Karpas-422 (cell line): ENCODE data around the gene RABAC1. TPM values are rescaled to one million over a fixed set of nuclear protein-coding genes. Genes with fewer than 3 reads are reported as not detected.

Experiments
- DNase-seq: peaks from one replicate; pipeline ENCODE4 v3.0.0-alpha.2; 2015
- H2AFZ ChIP-seq: fragments of 200-600 bp; sonication (generic); 2 replicates; pipeline ENCODE4 v1.6.1; 2014; ENCODE audit warnings: antibody characterized with exemption, low read length, mixed read lengths
- H3K27ac ChIP-seq: fragments of 200-600 bp; sonication (generic); 2 replicates; pipeline ENCODE4 v1.5.1; 2014; ENCODE audit warnings: mild to moderate bottlenecking, low read length, moderate library complexity
- H3K27me3 ChIP-seq: fragments of 200-600 bp; sonication (generic); 2 replicates; pipeline ENCODE4 v1.6.1; 2014; ENCODE audit warnings: low read length, mixed read lengths
- H3K36me3 ChIP-seq: fragments of 200-600 bp; sonication (generic); 2 replicates; pipeline ENCODE4 v1.6.1; 2014; ENCODE audit warnings: low read length, mixed read lengths; ENCODE audit not compliant: insufficient read depth
- H3K4me1 ChIP-seq: fragments of 200-600 bp; sonication (generic); 2 replicates; pipeline ENCODE4 v1.6.1; 2014; ENCODE audit warnings: mild to moderate bottlenecking, low read length, mixed read lengths
- H3K4me2 ChIP-seq: fragments of 200-600 bp; sonication (generic); 2 replicates; pipeline ENCODE4 v1.6.1; 2014; ENCODE audit warnings: low read length, low read depth, mild to moderate bottlenecking; ENCODE audit not compliant: poor library complexity, severe bottlenecking
- H3K4me3 ChIP-seq: fragments of 200-600 bp; sonication (generic); 2 replicates; pipeline ENCODE4 v1.5.1; 2014; ENCODE audit warnings: mild to moderate bottlenecking, antibody characterized with exemption, low read length, mixed read lengths
- H3K79me2 ChIP-seq: fragments of 200-600 bp; sonication (generic); 2 replicates; pipeline ENCODE4 v1.6.1; 2014; ENCODE audit warnings: mild to moderate bottlenecking, low read length, mixed read lengths
- H3K9ac ChIP-seq: fragments of 200-600 bp; sonication (generic); 2 replicates; pipeline ENCODE4 v1.6.0; 2014; ENCODE audit warnings: low read length
- H3K9me2 ChIP-seq: fragments of 200-600 bp; sonication (generic), shearing (Covaris generic); replicated peaks from 2 replicates; pipeline ENCODE4 v1.6.0; 2014; ENCODE audit warnings: mild to moderate bottlenecking, low read length, moderate library complexity; ENCODE audit not compliant: insufficient read depth
- H3K9me3 ChIP-seq: fragments of 300-700, 200-600 bp; sonication (generic); 2 replicates; pipeline ENCODE4 v1.6.1; 2014; ENCODE audit warnings: low read length, mixed read lengths
- H4K20me1 ChIP-seq: fragments of 200-600 bp; sonication (generic); 2 replicates; pipeline ENCODE4 v1.6.1; 2014; ENCODE audit warnings: mild to moderate bottlenecking, antibody characterized with exemption, low read length, low read depth; ENCODE audit not compliant: insufficient read depth
- total RNA-seq: library from RNA; depleted of rRNA; stranded (reverse); fragments of >200 nt; shearing (Covaris generic); gene quantifications from 2 replicates; pipeline ENCODE4 v1.2.3, GENCODE V29; 2014; ENCODE audit warnings: low replicate concordance

Gene RABAC1
- total RNA-seq, 1 experiment from 2014 or later, result 270 TPM

GRCh38 chr19:41926028-41926762 lies 32.9 kb downstream of the RABAC1 start:
- Histone ChIP-seq H3K27ac (no peak overlapping the region), H2AFZ (no peak overlapping the region), H3K79me2 (no peaks in the 10 kb centered on the region), H3K36me3 (no peaks in the 10 kb centered on the region), H3K9me2 (no peaks in the 10 kb centered on the region), H3K9ac (no peak overlapping the region), H3K4me3 (no peak overlapping the region), H3K4me1 (peaks cover 34% of the 10 kb centered on the region), H3K9me3 (no peaks in the 10 kb centered on the region), H4K20me1 (no peaks in the 10 kb centered on the region), H3K27me3 (no peaks in the 10 kb centered on the region), H3K4me2 (no peak overlapping the region)
- DNase-seq, result no peak

GRCh38 chr19:41925208-41926003 lies 33.7 kb downstream of the RABAC1 start:
- Histone ChIP-seq H3K9me3 (no peaks in the 10 kb centered on the region), H3K27ac (no peak overlapping the region), H3K4me1 (peaks cover 26% of the 10 kb centered on the region), H3K27me3 (no peaks in the 10 kb centered on the region), H2AFZ (no peak overlapping the region), H3K9me2 (no peaks in the 10 kb centered on the region), H3K4me2 (no peak overlapping the region), H3K4me3 (no peak overlapping the region), H4K20me1 (no peaks in the 10 kb centered on the region), H3K9ac (no peak overlapping the region), H3K79me2 (no peaks in the 10 kb centered on the region), H3K36me3 (no peaks in the 10 kb centered on the region)
- DNase-seq, result no peak

DNA sequence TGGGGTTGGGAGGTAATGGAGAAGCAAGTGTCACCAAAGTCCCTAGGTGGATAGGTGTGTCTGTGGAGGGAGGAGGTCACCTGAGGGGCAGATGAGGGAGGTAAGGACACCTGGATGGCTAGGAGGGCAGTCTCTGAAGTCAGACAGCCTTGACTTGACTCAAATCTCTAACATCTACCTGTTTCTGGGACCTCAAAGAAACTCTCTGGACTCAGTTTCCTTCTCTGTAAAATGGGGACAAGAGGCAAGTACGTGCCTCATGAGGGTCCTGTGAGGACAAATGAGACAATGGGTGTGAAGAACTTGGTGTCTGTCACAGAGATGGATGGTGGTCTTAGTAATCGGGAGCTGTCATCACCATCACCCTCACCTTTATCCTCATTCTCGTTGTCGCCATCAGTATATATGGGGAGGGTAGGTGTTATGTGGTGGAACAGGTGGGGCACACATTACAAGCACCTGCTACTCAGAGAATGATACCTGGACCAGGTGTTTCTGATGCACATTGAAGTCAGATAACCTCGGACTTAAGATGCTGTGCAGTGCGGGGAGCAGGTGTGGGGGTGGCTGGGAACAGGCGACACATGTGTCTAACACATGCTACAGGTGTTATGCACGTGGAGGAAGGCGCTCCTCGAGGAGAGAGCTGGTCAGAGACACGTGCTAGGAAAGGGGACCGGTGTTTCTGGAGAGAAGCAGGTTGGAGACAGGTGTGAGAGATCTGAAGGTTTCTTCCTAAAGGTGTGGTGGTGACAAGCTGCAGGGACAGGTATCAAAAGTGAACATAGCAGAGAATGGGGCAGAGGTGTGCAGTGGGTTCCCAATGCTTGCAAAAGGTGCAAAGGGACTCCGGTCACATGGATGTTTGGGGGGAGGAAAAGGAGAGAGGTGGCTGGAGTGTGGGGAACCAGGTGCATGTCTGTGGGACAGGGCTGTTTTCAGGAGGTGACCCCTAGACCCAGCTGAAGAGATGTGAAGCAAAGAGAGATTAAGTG lies 34.7 kb downstream of the RABAC1 start:
- Histone ChIP-seq H3K4me2 (no peak overlapping the region), H3K27ac (no peak overlapping the region)
- no peak for DNase-seq

DNA sequence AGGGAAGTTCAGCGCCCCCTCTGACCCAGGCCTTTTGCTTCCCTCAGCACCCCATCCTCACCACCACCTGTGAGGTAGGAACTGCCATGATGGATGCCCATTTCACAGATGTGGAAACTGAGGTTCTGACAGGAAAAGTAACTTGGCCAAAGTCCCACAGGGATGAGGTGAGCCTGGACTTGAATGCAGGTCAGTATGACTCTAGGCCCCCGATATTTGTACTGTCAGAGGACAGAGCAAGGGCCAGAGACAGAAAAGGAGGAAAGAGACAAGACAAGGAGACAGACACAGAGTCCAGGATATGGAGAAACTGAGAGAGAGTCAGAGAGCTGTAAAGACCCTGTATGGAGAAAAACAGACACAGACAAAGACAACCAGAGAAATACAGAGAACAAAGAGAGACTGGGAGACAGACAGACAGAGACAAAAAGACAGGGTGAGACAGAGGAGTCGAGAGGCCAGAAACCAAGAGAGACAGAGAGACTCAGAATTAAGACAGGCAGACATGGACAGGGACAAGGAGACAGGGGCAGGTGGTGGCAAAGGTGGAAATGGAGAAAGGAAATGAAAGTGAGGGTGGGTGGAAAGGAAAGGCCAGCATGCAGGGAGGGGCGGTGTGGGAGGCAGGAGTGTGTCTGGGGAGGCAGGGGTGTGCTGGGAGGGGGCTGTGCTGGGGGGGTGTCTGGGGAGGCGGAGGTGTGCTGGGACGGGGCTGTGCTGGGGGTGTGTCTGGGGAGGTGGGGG lies 35.9 kb downstream of the RABAC1 start:
- H3K9me2 ChIP-seq, result no peaks in the 10 kb centered on the region
- H3K4me3 ChIP-seq, result no peak overlapping the region
- no peak overlapping the region for H3K4me2 ChIP-seq
- no peaks in the 10 kb centered on the region for H3K36me3 ChIP-seq
- no peaks in the 10 kb centered on the region for H3K27me3 ChIP-seq
- no peak for DNase-seq
- no peak overlapping the region for H3K27ac ChIP-seq
- peaks cover 8% of the 10 kb centered on the region for H3K4me1 ChIP-seq
- H3K79me2 ChIP-seq, result no peaks in the 10 kb centered on the region
- no peak overlapping the region for H2AFZ ChIP-seq
- no peaks in the 10 kb centered on the region for H3K9me3 ChIP-seq
- no peak overlapping the region for H3K9ac ChIP-seq
- no peaks in the 10 kb centered on the region for H4K20me1 ChIP-seq

More for the DNA sequence above, 34.7 kb downstream of the RABAC1 start:
- no peak overlapping the region for H3K4me3 ChIP-seq
- no peak overlapping the region for H3K9ac ChIP-seq
- no peaks in the 10 kb centered on the region for H4K20me1 ChIP-seq
- H3K4me1 ChIP-seq, result peaks cover 16% of the 10 kb centered on the region
- no peak overlapping the region for H2AFZ ChIP-seq
- no peaks in the 10 kb centered on the region for H3K27me3 ChIP-seq
- no peaks in the 10 kb centered on the region for H3K79me2 ChIP-seq
- no peaks in the 10 kb centered on the region for H3K36me3 ChIP-seq
- H3K9me3 ChIP-seq, result no peaks in the 10 kb centered on the region
- no peaks in the 10 kb centered on the region for H3K9me2 ChIP-seq

DNA sequence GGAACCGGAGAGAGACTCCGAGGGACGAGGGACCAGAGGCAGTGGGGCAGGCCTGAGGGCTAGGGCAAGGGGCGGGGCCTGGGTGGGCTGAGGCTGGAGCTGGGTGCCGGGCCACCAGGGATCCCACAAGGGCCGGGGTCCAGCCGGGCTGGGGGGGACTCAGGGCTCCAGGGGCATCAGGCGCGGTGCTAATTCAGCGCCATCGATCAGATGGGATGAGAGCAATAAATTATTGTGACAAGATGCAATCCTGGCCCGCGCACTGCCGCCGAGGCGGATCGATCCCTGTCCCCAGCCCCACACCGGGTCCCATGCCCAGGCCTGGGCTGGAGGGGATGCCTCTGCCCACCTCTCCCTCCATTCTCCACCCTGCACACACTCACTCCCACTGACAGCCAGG lies 36.5 kb downstream of the RABAC1 start:
- Histone ChIP-seq H3K27ac (no peak overlapping the region), H3K9me2 (no peaks in the 10 kb centered on the region), H3K79me2 (no peaks in the 10 kb centered on the region), H2AFZ (no peak overlapping the region), H3K4me1 (peaks cover 6% of the 10 kb centered on the region), H3K36me3 (no peaks in the 10 kb centered on the region), H3K9ac (no peak overlapping the region), H3K4me3 (no peak overlapping the region), H4K20me1 (no peaks in the 10 kb centered on the region), H3K9me3 (no peaks in the 10 kb centered on the region), H3K27me3 (no peaks in the 10 kb centered on the region), H3K4me2 (no peak overlapping the region)
- DNase-seq, result no peak

- Histone ChIP-seq H3K27me3 (no peaks in the 10 kb centered on the region), H3K9me2 (no peaks in the 10 kb centered on the region), H2AFZ (no peak overlapping the region), H3K9me3 (no peaks in the 10 kb centered on the region), H3K36me3 (no peaks in the 10 kb centered on the region), H4K20me1 (no peaks in the 10 kb centered on the region), H3K27ac (no peak overlapping the region), H3K4me3 (no peak overlapping the region), H3K79me2 (no peaks in the 10 kb centered on the region), H3K9ac (no peak overlapping the region), H3K4me2 (no peak overlapping the region), H3K4me1 (no peaks in the 10 kb centered on the region)
- peak; percentile 51 for DNase-seq
Measured at GRCh38 chr19:41921577-41922576, 37.2 kb downstream of the RABAC1 start.
